GM23338 (cell line): ENCODE results near the gene DMRTB1. TPM values are rescaled to one million over a fixed set of nuclear protein-coding genes. Genes with fewer than 3 reads are reported as not detected.

Experiments
- ATAC-seq: fragments of 200-7000 bp; cut with Tn5 transposase; 3 replicates; pipeline ENCODE4 v1.9.1; 2020
- DNase-seq: peaks from one replicate; pipeline ENCODE4 v3.0.0-alpha.2; 2015; ENCODE audit warnings: low spot score
- H2AFZ ChIP-seq: fragments of 200-600 bp; sonication (generic); 2 replicates; pipeline ENCODE4 v1.8.0; 2016; ENCODE audit warnings: antibody characterized with exemption, mild to moderate bottlenecking, moderate library complexity
- H3F3A ChIP-seq: fragments of 200-600 bp; sonication (generic); replicated peaks from 2 replicates; pipeline ENCODE4 v1.8.0; 2017; ENCODE audit warnings: antibody characterized with exemption, mixed run types, low read depth
- H3K27ac ChIP-seq: fragments of 200-600 bp; sonication (generic); 2 replicates; pipeline ENCODE4 v1.6.1; 2016; ENCODE audit warnings: low read depth
- H3K27me3 ChIP-seq: fragments of 200-600 bp; sonication (generic); 2 replicates; pipeline ENCODE4 v1.8.0; 2016; ENCODE audit warnings: mild to moderate bottlenecking, mixed run types, moderate library complexity; ENCODE audit not compliant: insufficient read depth
- H3K36me3 ChIP-seq: fragments of 200-600 bp; sonication (generic); 2 replicates; pipeline ENCODE4 v1.8.0; 2016; ENCODE audit warnings: mild to moderate bottlenecking; ENCODE audit not compliant: insufficient read depth
- H3K4me1 ChIP-seq: fragments of 200-600 bp; sonication (generic); 2 replicates; pipeline ENCODE4 v1.8.0; 2016; ENCODE audit warnings: mild to moderate bottlenecking, moderate library complexity; ENCODE audit not compliant: insufficient read depth
- H3K4me2 ChIP-seq: fragments of 200-600 bp; sonication (generic); 2 replicates; pipeline ENCODE4 v1.7.1; 2017; ENCODE audit warnings: mixed run types
- H3K4me3 ChIP-seq: fragments of 200-600 bp; sonication (generic); 2 replicates; pipeline ENCODE4 v1.6.1; 2016; ENCODE audit warnings: mixed run types
- H3K79me2 ChIP-seq: fragments of 200-600 bp; sonication (generic); replicated peaks from 2 replicates; pipeline ENCODE4 v1.8.0; 2017; ENCODE audit warnings: mild to moderate bottlenecking; ENCODE audit not compliant: insufficient read depth
- H3K9me2 ChIP-seq: fragments of 200-600 bp; sonication (generic); 2 replicates; pipeline ENCODE4 v1.8.0; 2017; ENCODE audit not compliant: insufficient read depth
- H4K20me1 ChIP-seq: fragments of 200-600 bp; sonication (generic); replicated peaks from 2 replicates; pipeline ENCODE4 v1.8.0; 2017; ENCODE audit warnings: mild to moderate bottlenecking; ENCODE audit not compliant: insufficient read depth
- H3K27ac Mint-ChIP-seq: 2 replicates; pipeline ENCODE4 v1.8.0; 2020; ENCODE audit warnings: inconsistent platforms, mild to moderate bottlenecking, moderate library complexity, mixed read lengths
- H3K27me3 Mint-ChIP-seq: 3 replicates; pipeline ENCODE4 v1.8.0; 2022; ENCODE audit warnings: low read depth, mild to moderate bottlenecking, moderate library complexity, mixed read lengths, inconsistent platforms; ENCODE audit not compliant: insufficient read depth, poor library complexity
- H3K36me3 Mint-ChIP-seq: 3 replicates; pipeline ENCODE4 v1.8.0; 2021; ENCODE audit warnings: low read depth, mild to moderate bottlenecking, inconsistent platforms, moderate library complexity, mixed read lengths
- H3K4me1 Mint-ChIP-seq: 3 replicates; pipeline ENCODE4 v1.8.0; 2020; ENCODE audit warnings: mild to moderate bottlenecking, inconsistent platforms, mixed read lengths
- H3K4me3 Mint-ChIP-seq: 3 replicates; pipeline ENCODE4 v1.8.0; 2021; ENCODE audit warnings: moderate library complexity, mild to moderate bottlenecking, inconsistent platforms, mixed read lengths
- H3K9me3 Mint-ChIP-seq: 3 replicates; pipeline ENCODE4 v1.8.0; 2020; ENCODE audit warnings: moderate library complexity, mild to moderate bottlenecking, inconsistent platforms, mixed read lengths
- CREB1 ChIP-seq: fragments of 250-450 bp; sonication (Bioruptor Pico); IDR thresholded peaks from 2 replicates; pipeline ENCODE4 v1.5.0; 2020; ENCODE audit warnings: low read depth, mild to moderate bottlenecking, moderate library complexity
- EZH2 ChIP-seq: fragments of 200-600 bp; sonication (generic); IDR thresholded peaks from one replicate; pipeline ENCODE4 v1.8.0; 2017; ENCODE audit warnings: antibody characterized with exemption, mild to moderate bottlenecking, low read depth; ENCODE audit not compliant: unreplicated experiment
- EZH2phosphoT487 ChIP-seq: fragments of 200-600 bp; sonication (generic); IDR thresholded peaks from one replicate; pipeline ENCODE4 v1.8.1; 2018; ENCODE audit warnings: antibody characterized with exemption; ENCODE audit not compliant: unreplicated experiment
- JUNB ChIP-seq: IDR thresholded peaks from one replicate; pipeline ENCODE4 v1.6.1; 2016; ENCODE audit warnings: antibody characterized with exemption; ENCODE audit not compliant: unreplicated experiment
- NANOG ChIP-seq: IDR thresholded peaks from 2 replicates; pipeline ENCODE4 v1.6.1; 2016; ENCODE audit warnings: antibody characterized with exemption, borderline replicate concordance
- STAT1 ChIP-seq: IDR thresholded peaks from one replicate; pipeline ENCODE4 v1.6.1; 2016; ENCODE audit warnings: antibody characterized with exemption; ENCODE audit not compliant: unreplicated experiment
- ZNF331 ChIP-seq: fragments of 250-450 bp; sonication (Bioruptor Pico); IDR thresholded peaks from 2 replicates; pipeline ENCODE4 v1.5.0; 2020; ENCODE audit warnings: low read depth, mild to moderate bottlenecking, moderate library complexity
- ZNF462 ChIP-seq: fragments of 250-450 bp; sonication (Bioruptor Pico); IDR thresholded peaks from 2 replicates; pipeline ENCODE4 v1.5.0; 2020; ENCODE audit warnings: mild to moderate bottlenecking, moderate library complexity
- polyA plus RNA-seq: library from polyadenylated mRNA; unstranded; fragments of >200 nt; fragmentation: Nextera tagmentation; extraction: Ambion mirVana; gene quantifications from 2 replicates; pipeline ENCODE4 v1.2.1, GENCODE V29; 2016
- total RNA-seq: library from RNA; depleted of rRNA; stranded (reverse); fragments of >200 nt; shearing (Covaris generic); gene quantifications from 2 replicates; pipeline ENCODE4 v1.2.3, GENCODE V29; 2014
- TF ChIP-seq, protein P1 (sequence below), 2 experiments: fragments of 200-600 bp in 1 of 2; sonication (generic) in 1 of 2; conservative IDR thresholded peaks; 2 replicates each; pipeline versions ENCODE4 v1.5.1 to v1.6.1; 2016 to 2017; ENCODE audit warnings: antibody characterized with exemption in 2 of 2, low read depth in 2 of 2, mild to moderate bottlenecking in 2 of 2, moderate library complexity in 1 of 2

The DMRTB1 gene
- total and polyA plus RNA-seq, 2 experiments from 2014 or later, result 0.27 to 1.2 TPM

- Mint-ChIP-seq H3K4me1 (peaks cover 60% of the 10 kb centered on the region), H3K36me3 (peaks cover 12% of the 10 kb centered on the region; the same call in 2 of the 3 replicates), H3K27me3 (peaks cover 18% of the 10 kb centered on the region), H3K9me3 (peaks cover 9% of the 10 kb centered on the region; the same call in 1 of the 3 replicates), H3K27ac (no peak overlapping the region), H3K4me3 (no peak overlapping the region)
- Histone ChIP-seq H3K27me3 (no peaks in the 10 kb centered on the region), H3K4me1 (peaks cover 35% of the 10 kb centered on the region), H3K79me2 (no peaks in the 10 kb centered on the region), H3F3A (no peaks in the 10 kb centered on the region), H2AFZ (no peak overlapping the region), H3K4me3 (no peak overlapping the region), H3K36me3 (no peaks in the 10 kb centered on the region), H3K27ac (no peak overlapping the region), H3K4me2 (no peak overlapping the region), H3K9me2 (no peaks in the 10 kb centered on the region), H4K20me1 (no peaks in the 10 kb centered on the region)
- ATAC-seq, result no peak
- DNase-seq, result no peak
- TF ChIP-seq ZNF462 (CRISPR knock-in tag) (no peak), CREB1 (CRISPR knock-in tag) (no peak), ZNF331 (CRISPR knock-in tag) (no peak), EZH2 (no peak), EZH2phosphoT487 (no peak), NANOG (no peak), JUNB (no peak), STAT1 (no peak)
- TF ChIP-seq, protein P1, sequence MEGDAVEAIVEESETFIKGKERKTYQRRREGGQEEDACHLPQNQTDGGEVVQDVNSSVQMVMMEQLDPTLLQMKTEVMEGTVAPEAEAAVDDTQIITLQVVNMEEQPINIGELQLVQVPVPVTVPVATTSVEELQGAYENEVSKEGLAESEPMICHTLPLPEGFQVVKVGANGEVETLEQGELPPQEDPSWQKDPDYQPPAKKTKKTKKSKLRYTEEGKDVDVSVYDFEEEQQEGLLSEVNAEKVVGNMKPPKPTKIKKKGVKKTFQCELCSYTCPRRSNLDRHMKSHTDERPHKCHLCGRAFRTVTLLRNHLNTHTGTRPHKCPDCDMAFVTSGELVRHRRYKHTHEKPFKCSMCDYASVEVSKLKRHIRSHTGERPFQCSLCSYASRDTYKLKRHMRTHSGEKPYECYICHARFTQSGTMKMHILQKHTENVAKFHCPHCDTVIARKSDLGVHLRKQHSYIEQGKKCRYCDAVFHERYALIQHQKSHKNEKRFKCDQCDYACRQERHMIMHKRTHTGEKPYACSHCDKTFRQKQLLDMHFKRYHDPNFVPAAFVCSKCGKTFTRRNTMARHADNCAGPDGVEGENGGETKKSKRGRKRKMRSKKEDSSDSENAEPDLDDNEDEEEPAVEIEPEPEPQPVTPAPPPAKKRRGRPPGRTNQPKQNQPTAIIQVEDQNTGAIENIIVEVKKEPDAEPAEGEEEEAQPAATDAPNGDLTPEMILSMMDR (conservative IDR thresholded peaks at IDR 0.05; ENCODE audit: low read depth in 2 of 2), result no peak
Measured at GRCh38 chr1:53414632-53415031, 44.6 kb upstream of the DMRTB1 start.
